Muscle layer of colon (tissue), 2 donors: ENCODE results near the gene TECPR1.
A peak's percentile ranks its signal among the peaks of the same experiment; 100 is the strongest.

Experiments
- H3K27ac ChIP-seq: one replicate; pipeline ENCODE4 v1.7.0; 2013; ENCODE audit warnings: low read depth, mild to moderate bottlenecking, low read length, moderate library complexity
- H3K27me3 ChIP-seq, 2 donors: one replicate each; pipeline ENCODE4 v1.7.0; 2013; ENCODE audit warnings: low read length in 2 of 2, mild to moderate bottlenecking in 2 of 2; ENCODE audit not compliant: insufficient read depth in 2 of 2, control insufficient read depth in 1 of 2
- H3K36me3 ChIP-seq: one replicate; pipeline ENCODE4 v1.7.0; 2013; ENCODE audit warnings: mild to moderate bottlenecking, low read length; ENCODE audit not compliant: insufficient read depth
- H3K4me1 ChIP-seq: one replicate; pipeline ENCODE4 v1.7.0; 2013; ENCODE audit warnings: mild to moderate bottlenecking, low read length; ENCODE audit not compliant: insufficient read depth
- H3K4me3 ChIP-seq, 2 donors: one replicate each; pipeline ENCODE4 v1.7.0; 2013; ENCODE audit warnings: low read length in 2 of 2, low read depth in 1 of 2, mild to moderate bottlenecking in 1 of 2, moderate library complexity in 1 of 2
- H3K9ac ChIP-seq: one replicate; pipeline ENCODE4 v1.7.0; 2013; ENCODE audit warnings: low read length
- H3K9me3 ChIP-seq: one replicate; pipeline ENCODE4 v1.7.0; 2013; ENCODE audit warnings: mild to moderate bottlenecking, low read length
- donor health status: abdominal sarcoma.
- donor health status: Adenocarcinoma of cecum.

TECPR1 gene, protein sequence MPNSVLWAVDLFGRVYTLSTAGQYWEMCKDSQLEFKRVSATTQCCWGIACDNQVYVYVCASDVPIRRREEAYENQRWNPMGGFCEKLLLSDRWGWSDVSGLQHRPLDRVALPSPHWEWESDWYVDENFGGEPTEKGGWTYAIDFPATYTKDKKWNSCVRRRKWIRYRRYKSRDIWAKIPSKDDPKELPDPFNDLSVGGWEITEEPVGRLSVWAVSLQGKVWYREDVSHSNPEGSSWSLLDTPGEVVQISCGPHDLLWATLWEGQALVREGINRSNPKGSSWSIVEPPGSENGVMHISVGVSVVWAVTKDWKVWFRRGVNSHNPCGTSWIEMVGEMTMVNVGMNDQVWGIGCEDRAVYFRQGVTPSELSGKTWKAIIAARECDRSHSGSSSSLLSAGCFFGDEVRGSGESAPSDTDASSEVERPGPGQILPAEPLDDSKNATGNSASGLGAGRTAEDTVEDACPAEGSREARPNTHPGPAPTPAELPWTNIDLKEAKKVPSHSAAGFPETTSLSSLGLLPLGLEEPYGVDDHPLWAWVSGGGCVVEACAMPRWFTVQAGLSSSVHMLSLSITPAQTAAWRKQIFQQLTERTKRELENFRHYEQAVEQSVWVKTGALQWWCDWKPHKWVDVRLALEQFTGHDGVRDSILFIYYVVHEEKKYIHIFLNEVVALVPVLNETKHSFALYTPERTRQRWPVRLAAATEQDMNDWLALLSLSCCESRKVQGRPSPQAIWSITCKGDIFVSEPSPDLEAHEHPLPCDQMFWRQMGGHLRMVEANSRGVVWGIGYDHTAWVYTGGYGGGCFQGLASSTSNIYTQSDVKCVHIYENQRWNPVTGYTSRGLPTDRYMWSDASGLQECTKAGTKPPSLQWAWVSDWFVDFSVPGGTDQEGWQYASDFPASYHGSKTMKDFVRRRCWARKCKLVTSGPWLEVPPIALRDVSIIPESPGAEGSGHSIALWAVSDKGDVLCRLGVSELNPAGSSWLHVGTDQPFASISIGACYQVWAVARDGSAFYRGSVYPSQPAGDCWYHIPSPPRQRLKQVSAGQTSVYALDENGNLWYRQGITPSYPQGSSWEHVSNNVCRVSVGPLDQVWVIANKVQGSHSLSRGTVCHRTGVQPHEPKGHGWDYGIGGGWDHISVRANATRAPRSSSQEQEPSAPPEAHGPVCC

DNA sequence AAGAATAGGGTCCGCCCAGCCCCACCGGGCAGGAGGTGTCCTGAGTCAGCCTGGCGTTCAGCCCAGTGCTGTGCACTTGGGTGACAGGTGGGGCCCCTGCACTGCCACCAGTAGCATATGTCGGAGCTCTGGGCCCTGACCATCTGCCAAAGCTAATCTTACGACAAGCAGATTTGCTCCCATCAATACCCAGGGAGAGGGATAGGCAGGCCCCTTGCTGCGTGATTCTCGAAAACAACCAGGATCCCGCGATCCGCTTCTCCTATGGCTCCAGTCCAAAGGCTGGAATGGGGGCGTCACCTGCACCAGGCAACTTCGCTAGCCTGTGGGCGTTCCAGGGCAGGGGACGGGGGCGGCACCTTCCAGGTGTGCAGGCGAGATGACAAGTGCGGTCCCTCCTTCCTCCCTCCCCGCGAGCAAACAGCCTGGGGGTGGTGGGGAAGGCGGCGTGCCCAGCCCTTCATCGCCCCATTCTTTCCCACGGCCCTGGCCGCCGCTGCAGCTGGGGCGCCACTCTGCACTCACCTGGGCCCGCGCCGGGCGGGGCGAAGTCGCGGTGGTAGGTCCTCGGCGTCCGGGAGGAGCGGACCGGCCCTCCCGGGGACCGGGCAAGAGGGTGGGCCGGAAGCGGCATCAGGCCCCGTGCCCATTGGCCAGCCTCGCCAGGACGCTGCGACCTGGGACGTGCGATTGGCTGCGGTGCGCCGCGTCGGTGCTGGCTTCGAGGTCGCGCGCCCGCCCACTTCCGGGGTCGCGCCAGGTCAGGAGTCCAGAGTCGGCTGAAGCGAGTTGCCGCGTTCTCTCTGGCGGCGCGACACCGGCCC is at the start of gene TECPR1:
Gene TECPR1, minus strand, starts transcription at position 632 of the 824 bp plus-strand sequence. CDS start 6,086 bp downstream, outside the sequence.
- H3K27ac ChIP-seq, result peak within 1 kb of the TSS; percentile 88
- peaks cover 16% of the 10 kb centered on the region for H3K4me1 ChIP-seq
- H3K36me3 ChIP-seq, result peaks cover 2% of the 10 kb centered on the region
- no peaks in the 10 kb centered on the region for H3K9me3 ChIP-seq
- peak within 1 kb of the TSS; percentile 58 to 96 for H3K4me3 ChIP-seq
- peak within 1 kb of the TSS; percentile 35 for H3K9ac ChIP-seq
- no peaks in the 10 kb centered on the region for H3K27me3 ChIP-seq

DNA sequence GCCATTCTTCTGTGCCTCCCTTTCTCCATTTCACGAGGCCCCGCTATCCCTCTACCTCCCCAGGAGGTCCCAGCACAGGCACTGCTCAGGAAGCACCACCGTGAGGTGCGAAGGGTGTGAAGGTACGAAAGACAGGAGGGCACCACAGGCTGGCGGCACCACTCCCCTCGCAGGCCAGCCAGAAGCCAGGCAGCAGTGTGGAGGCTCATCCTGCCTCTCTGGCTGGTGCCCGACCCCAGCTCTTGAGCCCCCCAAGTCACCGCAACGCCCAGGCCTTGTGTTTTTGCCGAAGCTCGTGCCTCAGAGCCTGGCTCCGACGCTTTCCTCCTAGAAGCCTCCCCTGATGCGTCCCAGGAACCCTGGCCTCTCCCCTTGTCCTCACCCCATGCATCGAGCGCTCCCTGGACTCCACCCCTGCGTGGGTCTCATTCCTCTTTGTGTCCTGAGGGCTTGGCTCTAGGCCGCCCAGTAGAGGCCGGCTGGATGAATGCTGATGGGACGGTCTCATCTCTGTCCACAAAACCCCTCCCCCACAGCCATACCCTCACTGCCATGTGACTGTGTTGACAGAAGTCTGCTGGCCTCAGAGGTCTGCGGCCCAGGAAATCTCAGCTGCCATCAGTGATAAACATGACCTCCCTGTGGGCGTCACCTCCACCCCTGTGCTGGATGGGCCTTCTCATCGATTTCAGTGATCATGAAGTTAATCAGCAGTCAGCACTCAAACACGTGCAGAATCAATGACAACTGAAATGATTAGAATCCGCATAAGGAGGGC is 48.8 kb upstream of the TECPR1 start:
- Histone ChIP-seq H3K36me3 (no peaks in the 10 kb centered on the region), H3K9me3 (no peaks in the 10 kb centered on the region), H3K9ac (no peak overlapping the region), H3K4me3 (no peak overlapping the region), H3K27ac (no peak overlapping the region), H3K27me3 (no peaks in the 10 kb centered on the region), H3K4me1 (no peaks in the 10 kb centered on the region)

DNA sequence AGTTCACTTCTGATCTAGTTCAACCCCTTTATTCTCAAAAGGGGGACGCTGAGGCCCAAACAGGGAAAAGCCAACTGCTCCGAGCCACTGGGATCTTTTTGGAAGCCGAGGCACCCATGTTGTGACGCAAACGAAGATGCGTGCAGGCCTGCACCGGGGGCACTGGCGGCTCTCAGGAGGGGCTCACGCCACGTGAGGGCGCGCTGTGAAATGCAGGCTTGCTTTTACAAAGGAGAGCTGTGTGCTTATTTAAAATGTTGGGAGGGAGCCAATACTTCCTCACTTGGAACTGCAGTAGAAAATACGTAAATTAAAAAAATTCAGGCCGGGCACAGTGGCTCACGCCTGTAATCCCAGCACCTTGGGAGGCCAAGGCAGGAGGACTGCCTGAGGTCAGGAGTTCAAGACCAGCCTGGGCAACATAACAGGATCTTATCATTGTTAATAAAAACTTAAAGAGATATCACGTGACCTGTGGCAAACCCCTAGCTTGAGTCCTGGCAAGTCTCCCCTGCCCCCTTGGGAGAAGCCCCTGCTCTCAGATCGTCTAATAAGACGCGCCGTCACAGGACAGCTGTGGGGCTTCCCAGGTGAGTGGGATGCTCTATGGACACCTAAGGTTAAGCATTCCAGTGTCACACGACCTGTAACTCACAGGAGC is 45.7 kb upstream of the TECPR1 start:
- Histone ChIP-seq H3K36me3 (peaks cover 16% of the 10 kb centered on the region), H3K4me3 (no peak overlapping the region), H3K27ac (no peak overlapping the region), H3K9me3 (no peaks in the 10 kb centered on the region), H3K4me1 (peaks cover 8% of the 10 kb centered on the region), H3K27me3 (no peaks in the 10 kb centered on the region), H3K9ac (no peak overlapping the region)

DNA sequence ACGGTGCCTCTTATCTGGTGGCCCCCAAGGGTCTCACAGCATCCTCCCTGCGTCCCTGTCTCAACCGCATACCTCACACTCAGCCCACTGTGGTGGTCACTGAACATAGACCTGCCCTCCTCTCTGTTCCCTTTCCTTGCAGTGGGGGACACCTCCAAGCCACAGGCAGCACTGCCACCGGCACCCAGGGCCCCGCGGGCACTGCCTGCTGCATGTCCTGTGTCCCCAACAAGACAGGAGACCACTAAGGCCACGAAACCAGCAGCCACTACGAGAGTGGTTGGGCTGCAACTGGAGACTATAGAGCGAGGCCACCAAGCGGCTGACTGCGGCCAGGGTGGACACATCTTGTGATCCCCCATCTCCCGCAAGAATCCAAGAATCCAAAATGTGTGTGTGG is 44.8 kb upstream of the TECPR1 start:
- Histone ChIP-seq H3K9me3 (no peaks in the 10 kb centered on the region), H3K27me3 (no peaks in the 10 kb centered on the region), H3K9ac (no peak overlapping the region), H3K4me1 (peaks cover 8% of the 10 kb centered on the region), H3K27ac (no peak overlapping the region), H3K36me3 (peaks cover 25% of the 10 kb centered on the region), H3K4me3 (no peak overlapping the region)

DNA sequence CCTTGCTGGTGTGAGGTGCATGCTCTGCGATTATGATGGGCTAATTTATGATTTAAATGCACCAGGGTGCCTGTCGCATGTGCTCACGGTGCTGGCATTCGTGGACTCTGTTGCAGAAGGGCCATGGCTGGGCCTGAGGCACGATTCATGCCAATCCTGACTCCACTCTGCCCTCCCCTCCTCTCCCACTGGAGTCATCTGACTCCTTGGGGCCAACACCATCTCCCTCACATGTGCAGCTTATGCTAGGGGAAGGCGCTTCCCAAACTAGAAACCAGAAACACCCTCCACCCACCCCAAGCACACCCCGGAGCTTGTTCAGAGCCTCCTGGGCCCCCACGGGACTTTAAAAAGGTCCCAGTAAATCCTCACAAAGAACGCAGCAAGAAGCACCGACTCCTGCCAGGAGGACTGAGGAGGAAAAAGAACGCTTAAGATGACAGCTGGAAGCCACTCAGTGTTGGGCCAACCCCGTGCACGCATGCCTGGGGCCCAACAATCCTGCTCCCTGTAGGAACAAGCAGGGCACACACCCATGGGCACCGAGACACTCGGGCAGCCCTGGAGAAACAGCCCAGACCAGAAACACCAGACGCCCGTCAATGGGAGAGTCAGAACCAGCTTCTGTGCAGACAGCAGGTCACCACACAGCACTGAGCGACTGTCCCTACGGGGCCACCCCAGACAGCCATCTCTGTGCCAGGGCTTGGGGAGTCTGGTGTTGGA is 43.6 kb upstream of the TECPR1 start:
- no peak overlapping the region for H3K27ac ChIP-seq

DNA sequence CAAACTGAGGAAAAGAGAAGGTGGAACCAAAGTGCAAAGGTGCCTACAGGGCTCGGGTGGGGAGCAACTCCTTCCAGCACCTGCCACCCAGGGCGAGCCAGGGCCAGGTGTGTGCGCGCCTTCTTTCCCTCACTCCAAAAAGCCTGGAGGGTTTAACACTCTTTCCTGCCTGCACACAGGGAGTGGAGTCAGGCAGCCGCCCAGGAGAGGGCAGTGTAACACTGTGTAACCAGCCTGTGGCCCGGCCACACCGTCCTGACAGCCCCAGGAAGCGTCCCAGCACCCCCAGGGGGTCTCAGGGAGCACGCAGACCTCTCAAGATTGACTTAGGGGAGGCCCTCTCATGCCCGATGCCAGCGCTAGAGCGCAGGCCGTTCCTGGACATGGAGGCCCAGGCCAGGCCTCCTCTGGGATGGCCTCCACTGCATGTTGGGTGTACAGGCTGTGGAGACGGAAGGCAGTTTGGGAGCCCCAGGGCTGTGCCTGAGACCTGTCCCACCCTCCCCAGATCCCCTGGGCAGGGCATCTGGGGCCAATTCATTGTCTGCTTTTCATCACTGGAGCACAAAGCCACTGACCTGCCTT is 42.9 kb upstream of the TECPR1 start:
- Histone ChIP-seq H3K36me3 (peaks cover 30% of the 10 kb centered on the region), H3K4me3 (no peak overlapping the region), H3K4me1 (peaks cover 8% of the 10 kb centered on the region), H3K27ac (no peak overlapping the region), H3K27me3 (no peaks in the 10 kb centered on the region), H3K9me3 (no peaks in the 10 kb centered on the region), H3K9ac (no peak overlapping the region)

More for the DNA sequence above, 43.6 kb upstream of the TECPR1 start:
- no peak overlapping the region for H3K9ac ChIP-seq
- H3K36me3 ChIP-seq, result peaks cover 30% of the 10 kb centered on the region
- no peaks in the 10 kb centered on the region for H3K27me3 ChIP-seq
- peaks cover 8% of the 10 kb centered on the region for H3K4me1 ChIP-seq
- H3K9me3 ChIP-seq, result no peaks in the 10 kb centered on the region
- H3K4me3 ChIP-seq, result no peak overlapping the region

DNA sequence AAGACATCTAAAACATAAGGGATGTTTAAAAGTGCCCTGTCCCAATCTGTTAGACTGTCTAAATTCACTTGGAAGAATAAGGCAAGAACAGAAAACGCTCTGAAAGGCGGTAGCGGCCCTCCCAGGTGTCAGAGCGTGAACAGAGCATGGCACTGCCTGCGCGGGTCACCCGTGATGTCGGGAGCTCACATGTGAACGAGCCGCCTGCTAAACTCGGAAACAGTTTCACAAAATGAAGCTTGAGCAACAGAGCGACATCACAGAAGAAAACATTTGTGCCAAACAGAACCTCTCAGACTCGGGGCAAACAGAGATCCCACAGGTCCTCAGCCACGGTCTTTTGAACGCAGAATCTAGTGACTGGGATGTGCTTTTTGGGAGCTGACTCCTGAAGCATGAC is 42.3 kb upstream of the TECPR1 start:
- no peaks in the 10 kb centered on the region for H3K9me3 ChIP-seq
- peaks cover 14% of the 10 kb centered on the region for H3K4me1 ChIP-seq
- H3K27ac ChIP-seq, result no peak overlapping the region
- H3K9ac ChIP-seq, result no peak overlapping the region
- H3K4me3 ChIP-seq, result no peak overlapping the region
- H3K36me3 ChIP-seq, result peaks cover 30% of the 10 kb centered on the region
- no peaks in the 10 kb centered on the region for H3K27me3 ChIP-seq

DNA sequence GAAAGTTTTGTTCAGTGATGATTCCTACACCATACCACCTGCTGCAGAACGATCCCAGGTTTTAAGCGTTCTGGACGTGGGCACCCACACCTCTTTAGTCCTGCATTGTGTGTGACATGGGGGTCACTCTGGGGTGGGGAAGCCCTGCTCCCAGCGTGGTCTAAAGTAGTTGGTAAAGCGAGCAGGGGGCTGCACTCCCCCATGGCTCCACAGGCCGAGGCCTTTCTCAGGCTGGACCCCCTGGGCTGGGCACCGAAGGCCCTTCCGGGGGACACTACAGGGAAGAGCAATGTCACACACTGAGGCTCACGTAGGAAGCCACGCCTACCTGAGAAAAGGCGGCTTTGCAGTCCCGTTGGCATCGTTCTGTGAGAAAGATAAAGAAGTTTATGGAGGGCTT is 41.7 kb upstream of the TECPR1 start:
- Histone ChIP-seq H3K36me3 (peaks cover 30% of the 10 kb centered on the region), H3K4me1 (peaks cover 18% of the 10 kb centered on the region), H3K27me3 (no peaks in the 10 kb centered on the region), H3K4me3 (no peak overlapping the region), H3K9me3 (no peaks in the 10 kb centered on the region), H3K9ac (no peak overlapping the region), H3K27ac (no peak overlapping the region)

DNA sequence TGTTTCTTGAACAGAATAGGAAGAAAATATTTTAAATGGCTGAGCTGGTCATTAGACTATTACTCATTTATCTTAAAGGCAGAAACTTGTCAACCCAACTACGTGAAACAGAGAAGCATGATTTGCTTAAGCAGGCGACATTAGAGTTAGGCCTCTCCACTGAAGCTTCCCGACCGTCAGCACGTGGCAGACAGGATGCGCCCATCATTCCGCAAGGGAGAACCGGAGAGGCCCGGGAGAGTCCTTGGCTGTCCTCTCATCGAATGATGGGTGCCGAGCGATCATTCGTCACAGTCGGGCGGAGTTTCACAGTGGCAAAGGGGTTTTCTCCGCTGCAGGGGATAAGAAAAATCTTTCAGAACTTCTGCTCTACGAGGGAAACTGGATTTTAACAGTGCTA is 41.2 kb upstream of the TECPR1 start:
- Histone ChIP-seq H3K4me3 (no peak overlapping the region), H3K9me3 (no peaks in the 10 kb centered on the region), H3K4me1 (peaks cover 22% of the 10 kb centered on the region), H3K36me3 (peaks cover 30% of the 10 kb centered on the region), H3K27me3 (no peaks in the 10 kb centered on the region), H3K27ac (no peak overlapping the region), H3K9ac (no peak overlapping the region)
